ENCODE results near the gene SULT1A3. TPM values are rescaled to one million over a fixed set of nuclear protein-coding genes. Genes with fewer than 3 reads are reported as not detected.

SULT1A3 gene
- total RNA-seq, 1 experiment from 2014 or later, result 14.1 TPM

- CTCF ChIA-PET, result no interaction called here
- TF ChIP-seq EZH2 (IDR thresholded peaks at IDR 0.05; ENCODE audit: borderline replicate concordance, low read depth, low read length, poor library complexity, severe bottlenecking) (no peak), CTCF (conservative IDR thresholded peaks at IDR 0.05; ENCODE audit: low read depth, low read length) (no peak)
- no peak for DNase-seq (ENCODE audit: low spot score)
- H3K27ac ChIP-seq (ENCODE audit: low read depth, low read length, poor library complexity, severe bottlenecking), result no peak overlapping the region
- no peaks in the 10 kb centered on the region for H3K36me3 ChIP-seq (ENCODE audit: insufficient read depth, low read length, poor library complexity, severe bottlenecking)
- no peak overlapping the region for H3K4me3 ChIP-seq (ENCODE audit: low read depth, low read length, poor library complexity, severe bottlenecking)
- H3K9me3 ChIP-seq (ENCODE audit: low read depth, low read length, poor library complexity, severe bottlenecking), result no peaks in the 10 kb centered on the region
- H3K27me3 ChIP-seq (replicated peaks; ENCODE audit: insufficient read depth, low read depth, low read length, poor library complexity), result no peaks in the 10 kb centered on the region
- POLR2A ChIA-PET (ENCODE audit: low non-redundant PET), result no interaction called here
- intact Hi-C loops (cut with micrococcal nuclease; ENCODE audit: unreplicated experiment), result no loop called here
- H3K4me1 ChIP-seq (ENCODE audit: insufficient read depth, low read length, poor library complexity, severe bottlenecking), result no peaks in the 10 kb centered on the region
- no TSS peak for BruUV-seq (replicated peaks)
Measured at GRCh38 chr16:30179931-30180330, 19.1 kb upstream of the SULT1A3 start.

- no peak overlapping the region for H3K27ac ChIP-seq (ENCODE audit: low read depth, low read length, poor library complexity, severe bottlenecking)
- no peaks in the 10 kb centered on the region for H3K4me1 ChIP-seq (ENCODE audit: insufficient read depth, low read length, poor library complexity, severe bottlenecking)
- intact Hi-C loops (cut with micrococcal nuclease; ENCODE audit: unreplicated experiment), result no loop called here
- H3K36me3 ChIP-seq (ENCODE audit: insufficient read depth, low read length, poor library complexity, severe bottlenecking), result no peaks in the 10 kb centered on the region
- no TSS peak for BruUV-seq (replicated peaks)
- CTCF ChIA-PET, result interaction anchor here (0.6 kb wide), 1 partner anchor 137 kb away, joined by 5 read pairs; no protein-coding TSS in a partner anchor
- no peaks in the 10 kb centered on the region for H3K27me3 ChIP-seq (replicated peaks; ENCODE audit: insufficient read depth, low read depth, low read length, poor library complexity)
- H3K4me3 ChIP-seq (ENCODE audit: low read depth, low read length, poor library complexity, severe bottlenecking), result no peak overlapping the region
- no peak for DNase-seq (ENCODE audit: low spot score)
- POLR2A ChIA-PET (ENCODE audit: low non-redundant PET), result no interaction called here
- no peak for TF ChIP-seq CTCF (conservative IDR thresholded peaks at IDR 0.05; ENCODE audit: low read depth, low read length)
- no peak for TF ChIP-seq EZH2 (IDR thresholded peaks at IDR 0.05; ENCODE audit: borderline replicate concordance, low read depth, low read length, poor library complexity, severe bottlenecking)
- no peaks in the 10 kb centered on the region for H3K9me3 ChIP-seq (ENCODE audit: low read depth, low read length, poor library complexity, severe bottlenecking)
Measured at GRCh38 chr16:30180741-30181140, 18.3 kb upstream of the SULT1A3 start.

GRCh38 chr16:30183233-30184095, 15.6 kb upstream of the SULT1A3 start, which contains the start of gene CORO1A:
TSS of gene CORO1A (plus strand) at chr16:30183602. CDS start at chr16:30185210, 1,608 bp downstream.
- H3K27me3 ChIP-seq (replicated peaks; ENCODE audit: insufficient read depth, low read depth, low read length, poor library complexity), result no peaks in the 10 kb centered on the region
- peak; percentile 87 for DNase-seq (ENCODE audit: low spot score)
- no peaks in the 10 kb centered on the region for H3K36me3 ChIP-seq (ENCODE audit: insufficient read depth, low read length, poor library complexity, severe bottlenecking)
- H3K9me3 ChIP-seq (ENCODE audit: low read depth, low read length, poor library complexity, severe bottlenecking), result no peaks in the 10 kb centered on the region
- peak within 1 kb of the TSS; percentile 67 for H3K27ac ChIP-seq (ENCODE audit: low read depth, low read length, poor library complexity, severe bottlenecking)
- intact Hi-C loops (cut with micrococcal nuclease; ENCODE audit: unreplicated experiment), result no loop called here
- H3K4me3 ChIP-seq (ENCODE audit: low read depth, low read length, poor library complexity, severe bottlenecking), result peak within 1 kb of the TSS; percentile 59
- TF ChIP-seq CTCF (conservative IDR thresholded peaks at IDR 0.05; ENCODE audit: low read depth, low read length) (no peak), EZH2 (IDR thresholded peaks at IDR 0.05; ENCODE audit: borderline replicate concordance, low read depth, low read length, poor library complexity, severe bottlenecking) (no peak)
- ChIA-PET POLR2A (ENCODE audit: low non-redundant PET) (no interaction called here), CTCF (interaction anchor here (0.5 to 0.9 kb wide), 2 partner anchors 71 to 414 kb away, joined by 3 read pairs; no protein-coding TSS in a partner anchor)
- H3K4me1 ChIP-seq (ENCODE audit: insufficient read depth, low read length, poor library complexity, severe bottlenecking), result no peaks in the 10 kb centered on the region
- BruUV-seq (replicated peaks), result no TSS peak
